GM12878 (cell line): ENCODE measurements around the gene ENOPH1. TPM values are rescaled to one million over a fixed set of nuclear protein-coding genes. Genes with fewer than 3 reads are reported as not detected.
A peak's percentile ranks its signal among the peaks of the same experiment; 100 is the strongest.

Experiments used
- BACH1 ChIP-seq: fragments of 450-650 bp; IDR thresholded peaks from 2 replicates; pipeline ENCODE4 v1.6.1; 2017; ENCODE audit warnings: mild to moderate bottlenecking, borderline replicate concordance
- EZH2 ChIP-seq: IDR thresholded peaks from 2 replicates; pipeline ENCODE4 v1.6.1; 2012; ENCODE audit warnings: low read depth, mild to moderate bottlenecking, control low read depth, inconsistent platforms, low read length, borderline replicate concordance; ENCODE audit not compliant: control insufficient read depth
- GATAD2B ChIP-seq: fragments of 450-650 bp; conservative IDR thresholded peaks from 2 replicates; pipeline ENCODE4 v1.6.1; 2017; ENCODE audit warnings: low read depth, mild to moderate bottlenecking, moderate library complexity
- NFYA ChIP-seq: IDR thresholded peaks from 2 replicates; pipeline ENCODE4 v1.6.1; 2011; ENCODE audit warnings: low read depth, mild to moderate bottlenecking, low read length, improper control_type of control experiment, borderline replicate concordance
- RELA ChIP-seq: fragments of 450-650 bp; IDR thresholded peaks from 2 replicates; pipeline ENCODE4 v1.8.0; 2014; ENCODE audit warnings: borderline replicate concordance; ENCODE audit not compliant: partially characterized antibody
- polyA plus RNA-seq, 11 experiments: library from polyadenylated mRNA; depleted of rRNA in 4 of 11; unstranded in 6 of 11; stranded (reverse) in 5 of 11; fragments of >200 nt; fragmentation: Nextera tagmentation in 4 of 11; fragmentation: Illumina TruSeq in 1 of 11; extraction: Ambion mirVana in 4 of 11; extraction: Trizol in 1 of 11; gene quantifications; 1 replicate in 1 of 11; 2 replicates in 10 of 11; pipeline versions ENCODE4 v1.2.1 to v1.2.3, GENCODE V29; 2011 to 2016; ENCODE audit warnings: inconsistent platforms in 2 of 11, missing spikeins in 2 of 11, low read depth in 1 of 11
- total RNA-seq, 4 experiments: library from RNA; depleted of rRNA in 3 of 4; stranded (reverse); fragments of >200 nt in 3 of 4; fragmentation: Illumina TruSeq in 1 of 4; extraction: Trizol in 1 of 4; gene quantifications; 2 replicates each; pipeline versions ENCODE4 v1.2.1 to v1.2.3, GENCODE V29; 2013 to 2021
- TF ChIP-seq, protein P1 (sequence below): fragments of 450-650 bp; formaldehyde crosslinking; IDR thresholded peaks from 2 replicates; pipeline ENCODE4 v1.5.0; 2022; ENCODE audit warnings: mild to moderate bottlenecking, missing genetic modification characterization
- TF ChIP-seq, protein P2 (sequence below): IDR thresholded peaks from 2 replicates; pipeline ENCODE4 v1.6.1; 2011; ENCODE audit warnings: low read depth, mild to moderate bottlenecking, low read length, moderate library complexity, borderline replicate concordance; ENCODE audit errors: extremely low read depth
- TF ChIP-seq, protein P3 (sequence below): fragments of 450-650 bp; formaldehyde crosslinking; IDR thresholded peaks from 2 replicates; pipeline ENCODE4 v1.4.0; 2022; ENCODE audit warnings: mild to moderate bottlenecking, moderate library complexity
- TF ChIP-seq, protein P4 (sequence below): IDR thresholded peaks from 2 replicates; pipeline ENCODE4 v1.6.1; 2012; ENCODE audit warnings: low read length, inconsistent platforms

The ENOPH1 gene
- total and polyA plus RNA-seq, 10 of the 15 experiments (the other 5 are each of a cell fraction or from before 2014, with no cell fraction given) = 24.4 to 83.6 (median 46.7) TPM

DNA sequence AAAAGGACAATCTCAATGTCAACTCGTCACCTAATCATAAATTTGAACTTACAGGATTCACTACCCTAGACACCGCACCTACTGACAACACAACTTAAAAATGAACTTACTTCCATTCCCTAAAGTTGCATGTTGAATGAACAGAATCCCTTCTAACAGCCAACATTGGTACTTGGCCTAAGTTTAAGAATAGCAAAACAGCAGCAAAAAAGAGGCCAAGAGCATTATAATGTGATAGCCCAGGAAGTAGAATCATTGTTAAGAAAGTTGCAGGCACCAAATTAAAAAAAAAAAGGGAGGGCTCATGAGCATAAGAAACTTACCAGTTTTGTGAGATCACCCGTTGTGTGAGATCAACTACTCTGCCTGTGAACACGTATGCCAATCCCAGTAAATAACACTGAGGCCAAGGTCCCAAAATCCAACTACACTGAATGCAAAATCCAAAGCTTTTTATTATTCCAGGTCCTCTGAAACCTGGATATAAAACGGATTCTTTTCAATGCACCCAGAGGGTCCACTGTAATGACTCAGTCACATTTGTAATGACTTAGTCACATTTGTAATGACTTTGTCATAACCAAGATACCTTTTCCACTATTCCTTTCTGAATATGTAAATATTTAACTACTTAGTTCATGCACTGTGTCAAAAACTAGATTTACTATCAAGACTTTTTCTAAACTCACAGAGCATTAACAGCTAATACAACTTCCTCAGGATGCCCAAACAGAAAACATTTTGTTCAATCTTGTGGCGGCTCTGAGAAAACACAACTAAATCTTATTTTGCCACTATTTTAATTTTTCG is 6.9 kb upstream of the ENOPH1 start (continued):
- TF ChIP-seq, protein P1, sequence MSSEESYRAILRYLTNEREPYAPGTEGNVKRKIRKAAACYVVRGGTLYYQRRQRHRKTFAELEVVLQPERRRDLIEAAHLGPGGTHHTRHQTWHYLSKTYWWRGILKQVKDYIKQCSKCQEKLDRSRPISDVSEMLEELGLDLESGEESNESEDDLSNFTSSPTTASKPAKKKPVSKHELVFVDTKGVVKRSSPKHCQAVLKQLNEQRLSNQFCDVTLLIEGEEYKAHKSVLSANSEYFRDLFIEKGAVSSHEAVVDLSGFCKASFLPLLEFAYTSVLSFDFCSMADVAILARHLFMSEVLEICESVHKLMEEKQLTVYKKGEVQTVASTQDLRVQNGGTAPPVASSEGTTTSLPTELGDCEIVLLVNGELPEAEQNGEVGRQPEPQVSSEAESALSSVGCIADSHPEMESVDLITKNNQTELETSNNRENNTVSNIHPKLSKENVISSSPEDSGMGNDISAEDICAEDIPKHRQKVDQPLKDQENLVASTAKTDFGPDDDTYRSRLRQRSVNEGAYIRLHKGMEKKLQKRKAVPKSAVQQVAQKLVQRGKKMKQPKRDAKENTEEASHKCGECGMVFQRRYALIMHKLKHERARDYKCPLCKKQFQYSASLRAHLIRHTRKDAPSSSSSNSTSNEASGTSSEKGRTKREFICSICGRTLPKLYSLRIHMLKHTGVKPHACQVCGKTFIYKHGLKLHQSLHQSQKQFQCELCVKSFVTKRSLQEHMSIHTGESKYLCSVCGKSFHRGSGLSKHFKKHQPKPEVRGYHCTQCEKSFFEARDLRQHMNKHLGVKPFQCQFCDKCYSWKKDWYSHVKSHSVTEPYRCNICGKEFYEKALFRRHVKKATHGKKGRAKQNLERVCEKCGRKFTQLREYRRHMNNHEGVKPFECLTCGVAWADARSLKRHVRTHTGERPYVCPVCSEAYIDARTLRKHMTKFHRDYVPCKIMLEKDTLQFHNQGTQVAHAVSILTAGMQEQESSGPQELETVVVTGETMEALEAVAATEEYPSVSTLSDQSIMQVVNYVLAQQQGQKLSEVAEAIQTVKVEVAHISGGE (CRISPR knock-in tag) = no peak
- no peak for TF ChIP-seq RELA
- TF ChIP-seq GATAD2B = no peak
- TF ChIP-seq, protein P2, sequence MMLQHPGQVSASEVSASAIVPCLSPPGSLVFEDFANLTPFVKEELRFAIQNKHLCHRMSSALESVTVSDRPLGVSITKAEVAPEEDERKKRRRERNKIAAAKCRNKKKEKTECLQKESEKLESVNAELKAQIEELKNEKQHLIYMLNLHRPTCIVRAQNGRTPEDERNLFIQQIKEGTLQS = no peak
- peak; percentile 41; the same call in 1 of the 2 replicates for TF ChIP-seq BACH1
- TF ChIP-seq, protein P3, sequence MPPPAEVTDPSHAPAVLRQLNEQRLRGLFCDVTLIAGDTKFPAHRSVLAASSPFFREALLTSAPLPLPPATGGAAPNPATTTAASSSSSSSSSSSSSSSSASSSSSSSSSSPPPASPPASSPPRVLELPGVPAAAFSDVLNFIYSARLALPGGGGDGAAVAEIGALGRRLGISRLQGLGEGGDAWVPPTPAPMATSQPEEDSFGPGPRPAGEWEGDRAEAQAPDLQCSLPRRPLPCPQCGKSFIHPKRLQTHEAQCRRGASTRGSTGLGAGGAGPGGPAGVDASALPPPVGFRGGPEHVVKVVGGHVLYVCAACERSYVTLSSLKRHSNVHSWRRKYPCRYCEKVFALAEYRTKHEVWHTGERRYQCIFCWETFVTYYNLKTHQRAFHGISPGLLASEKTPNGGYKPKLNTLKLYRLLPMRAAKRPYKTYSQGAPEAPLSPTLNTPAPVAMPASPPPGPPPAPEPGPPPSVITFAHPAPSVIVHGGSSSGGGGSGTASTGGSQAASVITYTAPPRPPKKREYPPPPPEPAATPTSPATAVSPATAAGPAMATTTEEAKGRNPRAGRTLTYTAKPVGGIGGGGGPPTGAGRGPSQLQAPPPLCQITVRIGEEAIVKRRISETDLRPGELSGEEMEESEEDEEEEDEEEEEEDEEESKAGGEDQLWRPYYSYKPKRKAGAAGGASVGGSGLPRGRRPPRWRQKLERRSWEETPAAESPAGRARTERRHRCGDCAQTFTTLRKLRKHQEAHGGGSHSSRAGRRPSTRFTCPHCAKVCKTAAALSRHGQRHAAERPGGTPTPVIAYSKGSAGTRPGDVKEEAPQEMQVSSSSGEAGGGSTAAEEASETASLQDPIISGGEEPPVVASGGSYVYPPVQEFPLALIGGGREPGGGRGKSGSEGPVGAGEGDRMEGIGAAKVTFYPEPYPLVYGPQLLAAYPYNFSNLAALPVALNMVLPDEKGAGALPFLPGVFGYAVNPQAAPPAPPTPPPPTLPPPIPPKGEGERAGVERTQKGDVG (CRISPR knock-in tag) = no peak
- TF ChIP-seq NFYA = no peak
- TF ChIP-seq, protein P4, sequence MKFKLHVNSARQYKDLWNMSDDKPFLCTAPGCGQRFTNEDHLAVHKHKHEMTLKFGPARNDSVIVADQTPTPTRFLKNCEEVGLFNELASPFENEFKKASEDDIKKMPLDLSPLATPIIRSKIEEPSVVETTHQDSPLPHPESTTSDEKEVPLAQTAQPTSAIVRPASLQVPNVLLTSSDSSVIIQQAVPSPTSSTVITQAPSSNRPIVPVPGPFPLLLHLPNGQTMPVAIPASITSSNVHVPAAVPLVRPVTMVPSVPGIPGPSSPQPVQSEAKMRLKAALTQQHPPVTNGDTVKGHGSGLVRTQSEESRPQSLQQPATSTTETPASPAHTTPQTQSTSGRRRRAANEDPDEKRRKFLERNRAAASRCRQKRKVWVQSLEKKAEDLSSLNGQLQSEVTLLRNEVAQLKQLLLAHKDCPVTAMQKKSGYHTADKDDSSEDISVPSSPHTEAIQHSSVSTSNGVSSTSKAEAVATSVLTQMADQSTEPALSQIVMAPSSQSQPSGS = no peak
- no peak for TF ChIP-seq EZH2
